ENCODE results near the gene IGLON5.

The IGLON5 gene

DNA sequence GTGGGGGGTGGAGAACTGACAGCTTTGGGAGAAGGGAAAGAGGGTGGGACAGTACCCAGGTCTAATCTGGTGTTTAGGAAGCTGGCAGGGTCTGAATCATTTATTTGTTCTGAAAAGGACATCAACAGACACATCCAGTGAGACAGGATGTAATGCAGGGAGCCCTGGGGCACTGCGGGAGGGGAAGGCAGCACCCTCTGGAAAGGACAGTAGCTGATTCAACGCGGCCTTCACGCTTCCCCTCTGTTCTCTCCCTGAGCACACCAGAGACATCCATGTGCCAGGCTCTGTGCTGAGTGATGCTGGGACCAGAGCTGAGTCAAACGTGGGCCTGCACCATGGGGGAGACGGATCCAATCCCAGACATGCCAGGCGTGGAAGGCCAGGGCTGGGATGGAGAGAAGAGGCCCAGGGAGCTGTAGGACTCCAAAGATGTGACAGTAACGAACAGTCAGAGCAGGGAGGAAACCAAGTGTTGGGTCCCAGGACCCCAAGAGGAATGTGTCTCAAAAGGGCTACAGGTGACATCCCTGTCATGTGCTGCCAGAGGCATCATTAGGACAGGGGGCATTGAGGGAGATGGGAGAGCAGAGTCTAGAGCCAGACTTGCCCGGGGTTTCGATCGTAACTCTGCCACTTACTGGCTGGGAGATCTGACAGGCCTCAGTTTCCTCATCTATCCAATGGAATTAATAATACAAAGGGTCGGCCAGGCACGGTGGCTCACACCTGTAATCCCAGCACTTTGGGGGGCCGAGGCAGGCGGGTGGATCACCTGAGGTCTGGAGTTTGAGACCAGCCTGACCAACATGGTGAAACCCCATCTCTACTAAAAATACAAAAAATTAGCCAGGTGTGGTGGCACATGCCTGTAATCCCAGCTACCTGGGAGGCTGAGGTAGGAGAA lies 53.0 kb downstream of the IGLON5 start:
- DNase-seq, result no peak
- CTCF ChIA-PET, result interaction anchor here (1.1 to 1.7 kb wide), 3 partner anchors 11 to 30 kb away, joined by 3 read pairs; no protein-coding TSS in a partner anchor
- H3K4me3 ChIP-seq (ENCODE audit: control insufficient read depth in 1 of 7, extremely low read depth in 1 of 7, insufficient read depth in 4 of 7, low read depth in 2 of 7, low read length in 6 of 7), result peak overlapping the region in 1 of 7 experiments; percentile 9
- H3K27me3 ChIP-seq (replicated peaks in 2 of 5; ENCODE audit: control insufficient read depth in 4 of 5, insufficient read depth in 5 of 5, low read length in 4 of 5), result no peaks in the 10 kb centered on the region
- POLR2A ChIA-PET, result no interaction called here
- peaks cover 0 to 57% (median 49%) of the 10 kb centered on the region in 4 experiments for H3K4me1 ChIP-seq (ENCODE audit: control extremely low read depth in 1 of 4, control insufficient read depth in 4 of 4, insufficient read depth in 4 of 4, low read length in 3 of 4)
- peak overlapping the region in 1 of 2 experiments; percentile 1 for H3K27ac ChIP-seq (ENCODE audit: insufficient read depth in 1 of 2, low read depth in 1 of 2, low read length in 2 of 2, poor library complexity in 1 of 2, severe bottlenecking in 2 of 2)
- H3K36me3 ChIP-seq (ENCODE audit: control insufficient read depth in 4 of 4, insufficient read depth in 4 of 4, low read length in 3 of 4), result peaks cover 0 to 3% (median under 1%) of the 10 kb centered on the region in 4 experiments
- H3K9me3 ChIP-seq (ENCODE audit: control extremely low read depth in 1 of 5, control insufficient read depth in 4 of 5, insufficient read depth in 2 of 5, low read depth in 1 of 5, low read length in 4 of 5), result no peaks in the 10 kb centered on the region
- WGBS (ENCODE audit: insufficient coverage), result 87% methylated on average over 8 of the region's 15 CpGs

DNA sequence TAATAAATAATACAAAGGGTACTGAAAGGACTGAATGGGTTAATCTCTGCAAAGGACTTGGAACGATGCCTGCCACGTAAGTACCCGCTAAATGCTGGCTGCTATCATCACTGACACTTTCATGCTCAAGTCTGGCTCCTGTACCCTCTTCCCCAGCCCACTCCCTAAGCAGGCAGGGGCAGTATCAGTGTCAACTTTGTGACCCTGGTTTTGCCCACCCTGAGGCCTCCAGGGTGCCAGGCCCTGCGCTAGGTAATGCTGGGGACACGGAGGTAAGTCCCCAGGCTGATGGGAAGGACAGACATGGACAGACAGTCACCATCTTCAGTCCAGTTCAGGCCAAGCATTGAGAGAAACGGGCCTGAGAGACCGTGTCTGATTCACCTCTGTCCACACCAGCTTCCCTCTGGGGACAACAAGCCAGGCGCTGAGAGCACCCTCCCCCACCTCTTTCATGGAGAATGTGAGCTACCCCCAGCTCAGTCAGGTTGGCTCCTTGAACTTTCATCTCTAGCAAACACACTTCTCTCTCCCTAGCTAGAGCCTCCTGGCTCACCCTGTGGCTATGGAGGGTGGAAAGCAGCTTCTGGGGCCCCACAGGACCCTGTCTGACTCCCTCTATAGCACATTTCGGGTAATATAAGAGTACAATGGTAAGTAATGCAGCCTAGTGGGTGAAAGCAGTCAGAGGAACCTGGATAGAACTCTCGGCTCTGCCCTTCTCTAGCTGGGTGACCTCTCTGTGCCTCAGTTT lies 53.9 kb downstream of the IGLON5 start:
- CTCF ChIA-PET, result interaction anchor here (0.9 to 1.6 kb wide), 6 partner anchors 22 to 53 kb away, joined by 3 to 5 read pairs (median 4); partner anchors contain the start of genes C19orf84, SIGLEC10 and VSIG10L
- POLR2A ChIA-PET, result interaction anchor here (0.6 to 1.1 kb wide), 3 partner anchors 10 to 68 kb away, joined by 3 to 5 read pairs (median 3); no protein-coding TSS in a partner anchor
- Histone ChIP-seq H3K4me3 (ENCODE audit: control insufficient read depth in 1 of 7, extremely low read depth in 1 of 7, insufficient read depth in 4 of 7, low read depth in 2 of 7, low read length in 6 of 7) (peak overlapping the region; percentile 66 to 97 (median 85)), H3K36me3 (ENCODE audit: control insufficient read depth in 4 of 4, insufficient read depth in 4 of 4, low read length in 3 of 4) (peaks cover 0 to 3% (median 0%) of the 10 kb centered on the region in 4 experiments), H3K27ac (ENCODE audit: insufficient read depth in 1 of 2, low read depth in 1 of 2, low read length in 2 of 2, poor library complexity in 1 of 2, severe bottlenecking in 2 of 2) (peak overlapping the region; percentile 55 to 89), H3K27me3 (replicated peaks in 2 of 5; ENCODE audit: control insufficient read depth in 4 of 5, insufficient read depth in 5 of 5, low read length in 4 of 5) (no peaks in the 10 kb centered on the region), H3K4me1 (ENCODE audit: control extremely low read depth in 1 of 4, control insufficient read depth in 4 of 4, insufficient read depth in 4 of 4, low read length in 3 of 4) (peaks cover 0 to 61% (median 54%) of the 10 kb centered on the region in 4 experiments), H3K9me3 (ENCODE audit: control extremely low read depth in 1 of 5, control insufficient read depth in 4 of 5, insufficient read depth in 2 of 5, low read depth in 1 of 5, low read length in 4 of 5) (no peaks in the 10 kb centered on the region)
- DNase-seq, result peak in 2 of 3 donors; percentile 53 to 59
- 44% methylated on average over 9 of the region's 10 CpGs for WGBS (ENCODE audit: insufficient coverage)

DNA sequence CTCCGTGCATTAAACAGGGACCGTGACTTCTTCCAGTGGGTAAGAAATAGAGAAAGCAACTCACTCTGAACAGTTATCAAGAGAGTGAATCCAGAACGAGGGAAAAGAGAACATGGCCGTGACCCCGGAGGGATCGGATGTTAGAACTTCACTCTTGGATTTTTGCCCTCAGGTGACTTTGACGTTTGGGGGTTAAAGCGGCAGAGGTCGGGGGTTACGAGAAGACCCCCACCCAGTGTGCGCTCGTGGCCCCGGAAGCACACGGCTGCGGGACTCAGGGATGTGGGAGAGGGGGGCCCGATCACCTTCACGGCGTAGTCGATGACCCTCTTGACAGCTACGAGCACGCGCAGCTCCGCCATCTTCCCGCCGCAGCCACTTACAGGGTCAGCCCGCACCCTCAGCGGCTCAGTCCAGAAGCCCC lies 54.5 kb downstream of the IGLON5 start, which contains the start of gene ETFB:
ETFB (minus strand) TSS at position 424 of the 424 bp plus-strand sequence; CDS start at position 362, 62 bp downstream.
- Histone ChIP-seq H3K27ac (ENCODE audit: insufficient read depth in 1 of 2, low read depth in 1 of 2, low read length in 2 of 2, poor library complexity in 1 of 2, severe bottlenecking in 2 of 2) (peak within 1 kb of the TSS; percentile 55 to 89), H3K4me1 (ENCODE audit: control extremely low read depth in 1 of 4, control insufficient read depth in 4 of 4, insufficient read depth in 4 of 4, low read length in 3 of 4) (peaks cover 0 to 67% (median 57%) of the 10 kb centered on the region in 4 experiments), H3K27me3 (replicated peaks in 2 of 5; ENCODE audit: control insufficient read depth in 4 of 5, insufficient read depth in 5 of 5, low read length in 4 of 5) (no peaks in the 10 kb centered on the region), H3K36me3 (ENCODE audit: control insufficient read depth in 4 of 4, insufficient read depth in 4 of 4, low read length in 3 of 4) (peaks cover 0 to 3% (median 0%) of the 10 kb centered on the region in 4 experiments), H3K9me3 (ENCODE audit: control extremely low read depth in 1 of 5, control insufficient read depth in 4 of 5, insufficient read depth in 2 of 5, low read depth in 1 of 5, low read length in 4 of 5) (no peaks in the 10 kb centered on the region), H3K4me3 (ENCODE audit: control insufficient read depth in 1 of 7, extremely low read depth in 1 of 7, insufficient read depth in 4 of 7, low read depth in 2 of 7, low read length in 6 of 7) (peak within 1 kb of the TSS; percentile 71 to 97 (median 85))
- ChIA-PET CTCF (interaction anchor here (0.9 to 1.6 kb wide), 5 partner anchors 22 to 52 kb away, joined by 3 to 5 read pairs (median 4); partner anchors contain the start of genes C19orf84, SIGLEC10 and VSIG10L), POLR2A (interaction anchor here (1.0 to 1.1 kb wide), 2 partner anchors 11 to 26 kb away, joined by 3 to 5 read pairs; no protein-coding TSS in a partner anchor)
- under 1% methylated on average over 20 of the region's 27 CpGs for WGBS (ENCODE audit: insufficient coverage)
- DNase-seq, result no peak

DNA sequence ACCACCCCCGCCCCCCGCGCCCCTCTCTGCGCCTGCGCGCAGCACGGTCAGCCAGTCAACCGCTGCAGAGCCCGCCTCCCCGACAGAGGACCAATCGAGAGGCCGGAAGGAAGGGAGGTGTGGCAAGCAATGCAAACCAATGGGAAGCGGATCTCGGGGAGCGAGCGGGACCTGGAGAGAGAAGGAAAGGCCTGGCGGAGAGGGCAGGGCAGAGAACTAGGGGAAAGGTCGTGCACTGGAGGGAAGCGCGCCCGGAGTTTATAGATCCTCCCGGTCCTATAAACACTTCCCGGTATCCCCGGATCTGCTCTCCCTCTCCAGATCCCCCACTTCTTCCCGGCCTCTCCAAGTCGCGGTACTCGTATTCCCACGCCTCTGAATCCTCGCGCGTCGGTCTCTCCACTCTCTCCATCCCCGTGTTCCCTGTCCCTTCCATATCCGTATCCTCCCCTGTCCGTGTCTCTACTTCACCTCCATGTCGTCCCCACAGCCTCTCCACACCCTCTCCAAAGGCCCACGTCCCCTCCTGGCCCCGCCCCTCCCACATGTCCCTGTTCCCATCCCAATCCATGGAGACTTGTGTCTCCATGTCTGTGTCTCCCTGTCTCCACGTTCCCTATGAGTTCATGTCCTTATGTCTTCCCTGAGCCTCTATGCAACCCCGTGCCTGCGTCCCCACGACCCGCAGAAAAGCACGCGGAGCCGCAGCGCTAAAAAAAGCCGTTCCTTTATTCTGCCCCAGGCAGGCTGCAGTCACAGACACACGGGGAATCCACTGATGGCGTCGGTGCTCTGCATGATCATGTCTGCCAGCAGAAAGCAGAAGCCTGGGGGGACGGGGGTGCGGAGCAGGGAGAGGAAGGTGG lies 55.2 kb downstream of the IGLON5 start:
- H3K4me1 ChIP-seq (ENCODE audit: control extremely low read depth in 1 of 4, control insufficient read depth in 4 of 4, insufficient read depth in 4 of 4, low read length in 3 of 4), result peaks cover 0 to 73% (median 64%) of the 10 kb centered on the region in 4 experiments
- under 1% methylated on average over 43 of the region's 54 CpGs for WGBS (ENCODE audit: insufficient coverage)

DNA sequence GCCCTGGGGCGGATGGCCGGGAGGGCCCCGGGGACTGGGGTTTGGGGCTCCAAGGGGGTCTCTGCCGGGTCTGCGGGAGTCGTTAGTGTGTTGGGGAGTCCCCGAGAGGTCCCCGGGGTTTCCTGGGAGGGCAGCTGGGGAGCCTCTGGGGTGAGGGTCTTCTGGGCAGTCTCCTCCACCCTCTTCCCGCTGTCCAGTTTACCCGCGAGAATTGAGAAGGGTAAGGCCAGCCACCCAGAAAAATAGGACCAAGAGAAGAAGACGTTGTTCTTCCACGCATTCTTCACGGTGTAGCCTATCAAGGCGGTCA lies 55.8 kb downstream of the IGLON5 start:
- no peak for DNase-seq
- Histone ChIP-seq H3K27ac (ENCODE audit: insufficient read depth in 1 of 2, low read depth in 1 of 2, low read length in 2 of 2, poor library complexity in 1 of 2, severe bottlenecking in 2 of 2) (peak overlapping the region; percentile 55 to 89), H3K36me3 (ENCODE audit: control insufficient read depth in 4 of 4, insufficient read depth in 4 of 4, low read length in 3 of 4) (no peaks in the 10 kb centered on the region), H3K4me3 (ENCODE audit: control insufficient read depth in 1 of 7, extremely low read depth in 1 of 7, insufficient read depth in 4 of 7, low read depth in 2 of 7, low read length in 6 of 7) (peak overlapping the region; percentile 71 to 97 (median 79)), H3K27me3 (replicated peaks in 2 of 5; ENCODE audit: control insufficient read depth in 4 of 5, insufficient read depth in 5 of 5, low read length in 4 of 5) (no peaks in the 10 kb centered on the region), H3K9me3 (ENCODE audit: control extremely low read depth in 1 of 5, control insufficient read depth in 4 of 5, insufficient read depth in 2 of 5, low read depth in 1 of 5, low read length in 4 of 5) (no peaks in the 10 kb centered on the region), H3K4me1 (ENCODE audit: control extremely low read depth in 1 of 4, control insufficient read depth in 4 of 4, insufficient read depth in 4 of 4, low read length in 3 of 4) (peaks cover 0 to 79% (median 67%) of the 10 kb centered on the region in 4 experiments)
- WGBS (ENCODE audit: insufficient coverage), result 0% methylated on average over 15 of the region's 15 CpGs
- CTCF ChIA-PET, result interaction anchor here (1.5 kb wide), 1 partner anchor 36 kb away, joined by 3 read pairs; no protein-coding TSS in a partner anchor
- POLR2A ChIA-PET, result interaction anchor here (0.7 kb wide), 1 partner anchor 23 kb away, joined by 4 read pairs; the partner anchor contains the start of gene C19orf84

More for the DNA sequence above, 55.2 kb downstream of the IGLON5 start:
- DNase-seq, result peak; percentile 95 to 97 (median 97)
- Histone ChIP-seq H3K4me3 (ENCODE audit: control insufficient read depth in 1 of 7, extremely low read depth in 1 of 7, insufficient read depth in 4 of 7, low read depth in 2 of 7, low read length in 6 of 7) (peak overlapping the region; percentile 71 to 97 (median 79)), H3K36me3 (ENCODE audit: control insufficient read depth in 4 of 4, insufficient read depth in 4 of 4, low read length in 3 of 4) (no peaks in the 10 kb centered on the region), H3K27ac (ENCODE audit: insufficient read depth in 1 of 2, low read depth in 1 of 2, low read length in 2 of 2, poor library complexity in 1 of 2, severe bottlenecking in 2 of 2) (peak overlapping the region; percentile 55 to 89), H3K27me3 (replicated peaks in 2 of 5; ENCODE audit: control insufficient read depth in 4 of 5, insufficient read depth in 5 of 5, low read length in 4 of 5) (no peaks in the 10 kb centered on the region), H3K9me3 (ENCODE audit: control extremely low read depth in 1 of 5, control insufficient read depth in 4 of 5, insufficient read depth in 2 of 5, low read depth in 1 of 5, low read length in 4 of 5) (no peaks in the 10 kb centered on the region)
- ChIA-PET CTCF (interaction anchor here (1.5 to 1.6 kb wide), 2 partner anchors 26 to 35 kb away, joined by 3 to 4 read pairs; no protein-coding TSS in a partner anchor), POLR2A (interaction anchor here (1.1 kb wide), 1 partner anchor 12 kb away, joined by 3 read pairs; no protein-coding TSS in a partner anchor)
